Hepatocyte (in vitro differentiated cells): ENCODE data around the gene RHBDD3.

Experiments
- EZH2 ChIP-seq: fragments of 200-600 bp; sonication (generic); IDR thresholded peaks from 2 replicates; pipeline ENCODE4 v1.6.1; 2016; ENCODE audit warnings: antibody characterized with exemption, mild to moderate bottlenecking, borderline replicate concordance
- EZH2phosphoT487 ChIP-seq: fragments of 200-600 bp; sonication (generic); IDR thresholded peaks from one replicate; pipeline ENCODE4 v1.6.1; 2018; ENCODE audit warnings: antibody characterized with exemption, mild to moderate bottlenecking, low read depth, moderate library complexity; ENCODE audit not compliant: unreplicated experiment, severe bottlenecking
- TF ChIP-seq, protein P1 (sequence below): fragments of 200-600 bp; sonication (generic); IDR thresholded peaks from 2 replicates; pipeline ENCODE4 v1.5.1; 2016; ENCODE audit warnings: antibody characterized with exemption, mild to moderate bottlenecking; ENCODE audit not compliant: poor library complexity

- TF ChIP-seq, protein P1, sequence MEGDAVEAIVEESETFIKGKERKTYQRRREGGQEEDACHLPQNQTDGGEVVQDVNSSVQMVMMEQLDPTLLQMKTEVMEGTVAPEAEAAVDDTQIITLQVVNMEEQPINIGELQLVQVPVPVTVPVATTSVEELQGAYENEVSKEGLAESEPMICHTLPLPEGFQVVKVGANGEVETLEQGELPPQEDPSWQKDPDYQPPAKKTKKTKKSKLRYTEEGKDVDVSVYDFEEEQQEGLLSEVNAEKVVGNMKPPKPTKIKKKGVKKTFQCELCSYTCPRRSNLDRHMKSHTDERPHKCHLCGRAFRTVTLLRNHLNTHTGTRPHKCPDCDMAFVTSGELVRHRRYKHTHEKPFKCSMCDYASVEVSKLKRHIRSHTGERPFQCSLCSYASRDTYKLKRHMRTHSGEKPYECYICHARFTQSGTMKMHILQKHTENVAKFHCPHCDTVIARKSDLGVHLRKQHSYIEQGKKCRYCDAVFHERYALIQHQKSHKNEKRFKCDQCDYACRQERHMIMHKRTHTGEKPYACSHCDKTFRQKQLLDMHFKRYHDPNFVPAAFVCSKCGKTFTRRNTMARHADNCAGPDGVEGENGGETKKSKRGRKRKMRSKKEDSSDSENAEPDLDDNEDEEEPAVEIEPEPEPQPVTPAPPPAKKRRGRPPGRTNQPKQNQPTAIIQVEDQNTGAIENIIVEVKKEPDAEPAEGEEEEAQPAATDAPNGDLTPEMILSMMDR: no peak
- TF ChIP-seq EZH2 (peak; percentile 75), EZH2phosphoT487 (no peak)
Measured at GRCh38 chr22:29314537-29315285, 46.9 kb upstream of the RHBDD3 start.
